ENCODE measurements around the gene RXRB. TPM values are rescaled to one million over a fixed set of nuclear protein-coding genes. Genes with fewer than 3 reads are reported as not detected.

RXRB gene
- total and polyA plus RNA-seq, 7 donors = 15.6 to 33.2 (median 28.5) TPM

DNA sequence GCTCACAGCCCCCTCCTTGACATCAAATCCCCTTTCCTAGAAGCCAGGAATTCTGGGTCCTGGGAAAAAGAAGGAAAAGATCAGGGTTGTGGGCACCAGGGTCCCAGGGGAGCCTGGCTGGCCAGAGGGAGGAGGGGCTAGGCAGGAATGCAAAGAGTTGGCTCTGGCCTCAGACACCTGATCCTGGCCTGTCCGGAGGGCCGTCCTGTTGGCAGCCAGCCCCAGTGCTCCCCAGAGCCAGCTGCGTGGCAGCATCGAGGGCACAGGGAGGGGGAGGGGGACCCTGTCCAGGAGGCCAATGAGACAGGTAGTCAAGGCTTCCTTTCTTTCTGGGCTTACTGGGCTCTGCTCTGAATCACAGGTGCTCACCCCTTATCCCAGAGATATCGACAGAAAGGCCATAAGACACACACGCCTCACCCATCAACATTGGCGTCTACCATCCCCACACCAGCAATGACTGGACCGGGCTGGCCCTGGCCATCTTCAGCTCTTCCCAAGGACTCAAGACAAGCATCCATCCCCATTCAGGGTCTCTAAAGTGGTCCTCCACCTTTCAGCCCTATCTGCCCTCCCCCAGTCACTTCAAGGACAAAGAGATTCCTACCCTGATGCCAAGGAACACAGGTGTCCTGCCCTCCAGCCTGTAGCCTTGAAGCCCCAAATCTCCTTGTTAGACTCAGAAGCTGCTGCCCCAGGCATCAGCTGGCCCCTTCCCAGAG, 8.9 kb downstream of the RXRB start:
- DNase-seq = no peak

DNA sequence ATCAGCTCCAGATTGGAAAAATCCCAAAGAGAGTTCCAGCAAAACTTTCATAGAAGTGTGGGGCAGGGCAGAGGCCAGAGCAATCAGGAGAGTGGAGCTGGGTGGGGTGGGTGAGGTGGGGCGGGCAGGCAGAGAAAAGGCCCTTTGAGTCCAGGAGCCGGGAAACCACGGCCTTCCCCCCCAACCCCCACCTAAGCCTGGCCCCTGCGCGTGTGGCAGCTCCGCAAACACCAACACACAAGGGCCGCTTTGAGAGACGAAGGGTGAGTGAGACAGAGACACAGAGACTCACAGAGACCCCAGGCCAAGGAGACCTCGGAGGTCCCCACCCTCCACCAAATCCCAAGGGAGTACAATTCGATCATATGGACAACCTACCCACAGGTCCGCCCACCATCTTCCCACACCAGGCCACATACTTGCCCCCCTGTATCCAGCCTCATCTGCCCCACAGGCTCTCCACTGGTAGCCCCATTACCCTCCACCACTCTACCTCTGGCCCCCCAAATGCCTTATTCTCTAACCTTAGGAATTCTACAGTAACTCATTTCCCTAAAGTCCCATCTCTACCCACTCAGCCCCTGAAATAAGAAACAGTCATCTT, 9.9 kb downstream of the RXRB start:
- WGBS, 2 donors = 70 to 80% methylated on average over 11 of the region's 11 CpGs
- Histone ChIP-seq H3K4me3 (no peak overlapping the region), H3K36me3 (peaks cover 0 to 15% (median 12%) of the 10 kb centered on the region in 4 donors), H3K27ac (no peak overlapping the region), H3K9me3 (no peaks in the 10 kb centered on the region), H3K27me3 (peaks cover 0 to 18% (median 13%) of the 10 kb centered on the region in 3 donors), H3K4me1 (peaks cover 0 to 18% (median 17%) of the 10 kb centered on the region in 4 donors)
- intact Hi-C loops (cut with DNase I) = no loop called here
- DNase-seq = no peak
- no peak for TF ChIP-seq POLR2A (IDR thresholded peaks at IDR 0.05)
- TF ChIP-seq, protein P1, sequence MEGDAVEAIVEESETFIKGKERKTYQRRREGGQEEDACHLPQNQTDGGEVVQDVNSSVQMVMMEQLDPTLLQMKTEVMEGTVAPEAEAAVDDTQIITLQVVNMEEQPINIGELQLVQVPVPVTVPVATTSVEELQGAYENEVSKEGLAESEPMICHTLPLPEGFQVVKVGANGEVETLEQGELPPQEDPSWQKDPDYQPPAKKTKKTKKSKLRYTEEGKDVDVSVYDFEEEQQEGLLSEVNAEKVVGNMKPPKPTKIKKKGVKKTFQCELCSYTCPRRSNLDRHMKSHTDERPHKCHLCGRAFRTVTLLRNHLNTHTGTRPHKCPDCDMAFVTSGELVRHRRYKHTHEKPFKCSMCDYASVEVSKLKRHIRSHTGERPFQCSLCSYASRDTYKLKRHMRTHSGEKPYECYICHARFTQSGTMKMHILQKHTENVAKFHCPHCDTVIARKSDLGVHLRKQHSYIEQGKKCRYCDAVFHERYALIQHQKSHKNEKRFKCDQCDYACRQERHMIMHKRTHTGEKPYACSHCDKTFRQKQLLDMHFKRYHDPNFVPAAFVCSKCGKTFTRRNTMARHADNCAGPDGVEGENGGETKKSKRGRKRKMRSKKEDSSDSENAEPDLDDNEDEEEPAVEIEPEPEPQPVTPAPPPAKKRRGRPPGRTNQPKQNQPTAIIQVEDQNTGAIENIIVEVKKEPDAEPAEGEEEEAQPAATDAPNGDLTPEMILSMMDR (IDR thresholded peaks at IDR 0.05) = no peak
- no peak for TF ChIP-seq EP300 (IDR thresholded peaks at IDR 0.05)
- no peak for TF ChIP-seq POLR2AphosphoS5 (IDR thresholded peaks at IDR 0.05)

More for the DNA sequence above, 8.9 kb downstream of the RXRB start:
- Histone ChIP-seq H3K27ac (no peak overlapping the region), H3K9me3 (no peaks in the 10 kb centered on the region), H3K27me3 (peaks cover 0 to 18% (median 13%) of the 10 kb centered on the region in 3 donors), H3K4me3 (no peak overlapping the region), H3K36me3 (peaks cover 4 to 24% (median 18%) of the 10 kb centered on the region in 4 donors), H3K4me1 (peaks cover 0 to 18% (median 17%) of the 10 kb centered on the region in 4 donors)
- TF ChIP-seq EP300 (IDR thresholded peaks at IDR 0.05) (no peak), POLR2A (IDR thresholded peaks at IDR 0.05) (no peak), POLR2AphosphoS5 (IDR thresholded peaks at IDR 0.05) (no peak)
- TF ChIP-seq, protein P1 (IDR thresholded peaks at IDR 0.05) = no peak
- intact Hi-C loops (cut with DNase I) = no loop called here
- WGBS, 2 donors = 24 to 57% methylated on average over 8 of the region's 8 CpGs

DNA sequence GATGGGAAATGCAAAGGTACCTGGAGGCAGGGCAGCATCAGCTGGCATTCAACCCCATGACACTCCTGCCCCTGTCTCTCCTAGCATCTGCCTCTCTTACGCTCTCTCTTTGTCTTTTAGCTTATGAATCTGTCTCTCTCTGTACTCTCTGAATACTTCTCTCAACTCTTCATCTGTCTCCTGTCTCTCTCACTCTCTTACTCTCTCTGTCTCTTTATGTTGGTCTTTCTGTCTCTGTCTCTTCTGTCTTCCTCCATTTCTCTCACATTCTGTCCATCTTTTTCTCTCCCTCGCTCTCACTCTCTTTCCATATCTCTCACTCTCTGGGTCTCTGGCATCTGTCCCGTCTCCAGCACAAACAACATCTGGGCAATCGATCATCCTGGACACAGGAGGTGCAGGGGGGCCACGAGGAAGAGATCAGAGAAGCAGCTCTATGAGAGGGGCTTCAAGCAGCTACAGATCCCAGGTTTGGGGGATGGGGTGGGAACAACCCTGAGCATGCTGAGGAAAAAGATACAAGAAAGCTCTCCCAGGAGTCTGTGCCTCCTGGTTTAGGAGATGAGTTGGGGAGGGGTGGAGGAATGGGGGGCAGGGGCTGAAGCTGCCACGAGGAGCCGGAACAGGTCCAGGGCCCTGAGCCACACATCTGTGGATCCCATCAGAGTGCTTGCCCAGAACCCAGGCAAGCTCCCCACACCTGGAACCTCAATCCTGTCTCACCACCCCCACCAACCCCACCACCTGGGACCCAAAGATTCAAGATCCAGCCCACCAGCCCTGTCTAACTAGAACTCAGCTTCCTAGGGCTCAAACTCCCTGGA, 10.6 kb downstream of the RXRB start:
- intact Hi-C loops (cut with DNase I) = no loop called here
- no peak overlapping the region for H3K4me3 ChIP-seq
- no peak overlapping the region for H3K27ac ChIP-seq
- WGBS, 2 donors = 67 to 72% methylated on average over 7 of the region's 7 CpGs
- peaks cover 0 to 7% (median 4%) of the 10 kb centered on the region in 4 donors for H3K36me3 ChIP-seq
- no peak for DNase-seq
- H3K9me3 ChIP-seq = no peaks in the 10 kb centered on the region
- peaks cover 0 to 18% (median 17%) of the 10 kb centered on the region in 4 donors for H3K4me1 ChIP-seq
- H3K27me3 ChIP-seq = peaks cover 0 to 18% (median 13%) of the 10 kb centered on the region in 3 donors
- no peak for TF ChIP-seq POLR2AphosphoS5 (IDR thresholded peaks at IDR 0.05)
- no peak for TF ChIP-seq POLR2A (IDR thresholded peaks at IDR 0.05)
- no peak for TF ChIP-seq EP300 (IDR thresholded peaks at IDR 0.05)
- TF ChIP-seq, protein P1 (IDR thresholded peaks at IDR 0.05) = no peak

DNA sequence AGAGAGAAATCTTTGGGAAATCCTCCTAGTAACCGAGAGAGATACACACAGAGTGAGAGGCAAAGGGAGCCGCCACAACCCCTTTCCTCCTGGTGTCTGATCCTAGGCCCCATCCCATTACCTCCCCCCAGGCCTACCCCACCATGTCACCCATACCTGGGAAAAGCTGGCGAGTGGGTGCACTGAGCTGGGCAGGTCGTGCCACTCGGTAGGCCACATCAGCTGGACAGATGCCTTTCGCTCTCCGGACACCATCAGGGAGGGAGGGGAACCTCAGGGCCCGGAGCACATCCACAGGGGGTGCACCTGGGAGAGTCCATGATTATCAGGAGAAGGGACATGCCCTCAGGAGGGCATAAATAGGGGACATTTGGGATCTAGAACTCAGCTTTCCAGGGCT, 11.3 kb downstream of the RXRB start:
- 88 to 93% methylated on average over 8 of the region's 8 CpGs for WGBS, 2 donors
- peaks cover 0 to 18% (median 17%) of the 10 kb centered on the region in 4 donors for H3K4me1 ChIP-seq
- no peak overlapping the region for H3K27ac ChIP-seq
- peaks cover 0 to 18% (median 13%) of the 10 kb centered on the region in 3 donors for H3K27me3 ChIP-seq
- no peaks in the 10 kb centered on the region for H3K9me3 ChIP-seq
- DNase-seq = no peak
- H3K4me3 ChIP-seq = no peak overlapping the region
- TF ChIP-seq POLR2AphosphoS5 (IDR thresholded peaks at IDR 0.05) = no peak
- no peak for TF ChIP-seq EP300 (IDR thresholded peaks at IDR 0.05)
- TF ChIP-seq, protein P1 (IDR thresholded peaks at IDR 0.05) = no peak
- TF ChIP-seq POLR2A (IDR thresholded peaks at IDR 0.05) = no peak
- peaks cover 0 to under 1% (median 0%) of the 10 kb centered on the region in 4 donors for H3K36me3 ChIP-seq
- intact Hi-C loops (cut with DNase I) = no loop called here

Data from sigmoid colon (tissue), 7 donors.